H9 (cell line): ENCODE results near the gene SFR1. TPM values are rescaled to one million over a fixed set of nuclear protein-coding genes. Genes with fewer than 3 reads are reported as not detected.

Experiments
- DNase-seq: peaks from one replicate; pipeline ENCODE4 v3.0.0-alpha.2; 2017
- H2AFZ ChIP-seq: one replicate; pipeline ENCODE4 v1.6.1; 2013; ENCODE audit warnings: mild to moderate bottlenecking, low read length, control low read depth, moderate library complexity
- H2AK5ac ChIP-seq: 2 replicates; pipeline ENCODE4 v1.6.1; 2013; ENCODE audit warnings: low read length, control low read depth, mixed read lengths; ENCODE audit not compliant: insufficient read length
- H2BK120ac ChIP-seq: one replicate; pipeline ENCODE4 v1.6.1; 2013; ENCODE audit warnings: low read depth, mild to moderate bottlenecking, low read length, control low read depth, inconsistent platforms; ENCODE audit not compliant: poor library complexity, severe bottlenecking
- H2BK12ac ChIP-seq: 2 replicates; pipeline ENCODE4 v1.6.1; 2013; ENCODE audit warnings: low read length, control low read depth, mixed read lengths, low read depth; ENCODE audit not compliant: insufficient read length
- H2BK15ac ChIP-seq: 2 replicates; pipeline ENCODE4 v1.6.1; 2013; ENCODE audit warnings: low read depth, low read length, control low read depth
- H2BK20ac ChIP-seq: one replicate; pipeline ENCODE4 v1.6.1; 2013; ENCODE audit warnings: low read depth, mild to moderate bottlenecking, low read length, control low read depth, inconsistent platforms; ENCODE audit not compliant: poor library complexity, severe bottlenecking
- H2BK5ac ChIP-seq: 2 replicates; pipeline ENCODE4 v1.6.1; 2013; ENCODE audit warnings: low read length, control low read depth, mixed read lengths; ENCODE audit not compliant: insufficient read length
- H3K14ac ChIP-seq: 2 replicates; pipeline ENCODE4 v1.6.1; 2013; ENCODE audit warnings: low read length, control low read depth; ENCODE audit not compliant: insufficient read depth
- H3K18ac ChIP-seq: 2 replicates; pipeline ENCODE4 v1.6.1; 2013; ENCODE audit warnings: low read depth, mild to moderate bottlenecking, mixed read lengths, low read length, control low read depth; ENCODE audit not compliant: insufficient read length
- H3K23ac ChIP-seq: 2 replicates; pipeline ENCODE4 v1.6.1; 2013; ENCODE audit warnings: low read length, control low read depth, mixed read lengths, low read depth; ENCODE audit not compliant: insufficient read length
- H3K23me2 ChIP-seq: 2 replicates; pipeline ENCODE4 v1.6.1; 2013; ENCODE audit warnings: low read depth, mild to moderate bottlenecking, mixed read lengths, low read length, control low read depth; ENCODE audit not compliant: insufficient read length, poor library complexity, severe bottlenecking
- H3K27ac ChIP-seq: 2 replicates; pipeline ENCODE4 v1.5.1; 2013; ENCODE audit warnings: low read length, control low read depth, mixed read lengths, low read depth; ENCODE audit not compliant: insufficient read length
- H3K27me3 ChIP-seq: 2 replicates; pipeline ENCODE4 v1.6.1; 2013; ENCODE audit warnings: low read length, control low read depth, inconsistent platforms; ENCODE audit not compliant: insufficient read depth
- H3K4ac ChIP-seq: 2 replicates; pipeline ENCODE4 v1.6.1; 2013; ENCODE audit warnings: low read depth, mild to moderate bottlenecking, control low read depth, inconsistent platforms, low read length, moderate library complexity
- H3K4me1 ChIP-seq: 2 replicates; pipeline ENCODE4 v1.6.1; 2013; ENCODE audit warnings: low read length, control low read depth, inconsistent platforms; ENCODE audit not compliant: insufficient read depth
- H3K4me2 ChIP-seq: 2 replicates; pipeline ENCODE4 v1.6.1; 2013; ENCODE audit warnings: low read length, control low read depth, mixed read lengths; ENCODE audit not compliant: insufficient read length, insufficient read depth
- H3K56ac ChIP-seq: 2 replicates; pipeline ENCODE4 v1.6.1; 2013; ENCODE audit warnings: low read depth, mild to moderate bottlenecking, mixed read lengths, low read length, control low read depth; ENCODE audit not compliant: insufficient read length
- H3K79me1 ChIP-seq: 2 replicates; pipeline ENCODE4 v1.6.1; 2013; ENCODE audit warnings: low read depth, mild to moderate bottlenecking, moderate library complexity, low read length, control low read depth, inconsistent platforms; ENCODE audit not compliant: insufficient read depth, poor library complexity, severe bottlenecking
- H3K79me2 ChIP-seq: 2 replicates; pipeline ENCODE4 v1.6.1; 2013; ENCODE audit warnings: low read length, control low read depth, inconsistent platforms; ENCODE audit not compliant: insufficient read depth
- H3K9ac ChIP-seq: 2 replicates; pipeline ENCODE4 v1.6.1; 2013; ENCODE audit warnings: low read length, control low read depth, mixed read lengths; ENCODE audit not compliant: insufficient read length; ENCODE audit errors: extremely low read depth
- H3K9me3 ChIP-seq: one replicate; pipeline ENCODE4 v1.6.1; 2013; ENCODE audit warnings: low read depth, low read length, inconsistent platforms; ENCODE audit not compliant: control insufficient read depth
- H3T11ph ChIP-seq: one replicate; pipeline ENCODE4 v1.6.1; 2013; ENCODE audit warnings: mild to moderate bottlenecking, low read length, control low read depth, inconsistent platforms
- H4K20me1 ChIP-seq: one replicate; pipeline ENCODE4 v1.6.1; 2013; ENCODE audit not compliant: control insufficient read depth, insufficient read length, insufficient read depth
- H4K5ac ChIP-seq: 2 replicates; pipeline ENCODE4 v1.6.1; 2013; ENCODE audit warnings: low read depth, mild to moderate bottlenecking, mixed read lengths, low read length, control low read depth; ENCODE audit not compliant: insufficient read length
- H4K8ac ChIP-seq: replicated peaks from 2 replicates; pipeline ENCODE4 v1.6.1; 2013; ENCODE audit warnings: low read length, control low read depth, mixed read lengths, low read depth; ENCODE audit not compliant: insufficient read length
- H4K91ac ChIP-seq: 2 replicates; pipeline ENCODE4 v1.6.1; 2013; ENCODE audit warnings: low read depth, mild to moderate bottlenecking, moderate library complexity, mixed read lengths, low read length, control low read depth; ENCODE audit not compliant: insufficient read length
- H3K27ac Mint-ChIP-seq, 3 experiments: 2 replicates in 2 of 3; 3 replicates in 1 of 3; pipeline ENCODE4 v1.8.0; 2020 to 2021; ENCODE audit warnings: mixed read lengths in 3 of 3, mild to moderate bottlenecking in 1 of 3, moderate library complexity in 1 of 3
- H3K27me3 Mint-ChIP-seq: 2 replicates; pipeline ENCODE4 v1.8.0; 2021; ENCODE audit warnings: low read depth, mild to moderate bottlenecking, moderate library complexity, mixed read lengths
- H3K36me3 Mint-ChIP-seq, 3 experiments: 2 replicates in 2 of 3; 3 replicates in 1 of 3; pipeline ENCODE4 v1.8.0; 2020 to 2021; ENCODE audit warnings: low read depth in 3 of 3, mixed read lengths in 3 of 3; ENCODE audit not compliant: insufficient read depth in 1 of 3
- H3K4me1 Mint-ChIP-seq, 2 experiments: 2 replicates each; pipeline ENCODE4 v1.8.0; 2020; ENCODE audit warnings: mixed read lengths in 2 of 2
- H3K4me3 Mint-ChIP-seq, 2 experiments: 2 replicates in 1 of 2; 3 replicates in 1 of 2; pipeline ENCODE4 v1.8.0; 2020 to 2021; ENCODE audit warnings: mild to moderate bottlenecking in 2 of 2, mixed read lengths in 2 of 2, moderate library complexity in 1 of 2
- H3K9me3 Mint-ChIP-seq, 2 experiments: 2 replicates in 1 of 2; 3 replicates in 1 of 2; pipeline ENCODE4 v1.8.0; 2020; ENCODE audit warnings: mild to moderate bottlenecking in 2 of 2, mixed read lengths in 2 of 2, moderate library complexity in 1 of 2
- CTCF ChIP-seq: fragments of 200-600 bp; sonication (generic); conservative IDR thresholded peaks from 3 replicates; pipeline ENCODE4 v1.8.0; 2021; ENCODE audit warnings: antibody characterized with exemption, mild to moderate bottlenecking
- WGBS: extraction: QIAGEN DNeasy Blood & Tissue Kit; methylation state at CpG from one replicate; pipeline ENCODE4 v1.1.7; 2013; ENCODE audit warnings: missing lambda C conversion rate, low lambda C conversion rate, mixed read lengths; ENCODE audit not compliant: insufficient read length; ENCODE audit errors: extremely low coverage; 5-methylcytosine and 5-hydroxymethylcytosine counted together
- total RNA-seq: library from RNA; stranded (reverse); gene quantifications from 2 replicates; pipeline ENCODE4 v1.2.1, GENCODE V29; 2021

Gene SFR1
- total RNA-seq, 1 experiment from 2014 or later: 6.5 TPM

GRCh38 chr10:104089621-104090020 is 32.4 kb upstream of the SFR1 start:
- Histone ChIP-seq H3K79me1 (no peaks in the 10 kb centered on the region), H3K9me3 (no peaks in the 10 kb centered on the region), H2AFZ (no peak overlapping the region), H3K79me2 (no peaks in the 10 kb centered on the region), H3K27ac (no peak overlapping the region), H3K18ac (no peak overlapping the region), H3K4me2 (no peak overlapping the region), H2BK20ac (no peak overlapping the region), H3K4ac (no peak overlapping the region), H3T11ph (no peak overlapping the region), H2BK5ac (no peak overlapping the region), H2BK120ac (no peak overlapping the region), H4K20me1 (no peaks in the 10 kb centered on the region), H3K23me2 (no peaks in the 10 kb centered on the region), H2BK12ac (no peak overlapping the region), H3K14ac (no peak overlapping the region), H2BK15ac (no peak overlapping the region), H3K56ac (no peak overlapping the region), H4K5ac (no peak overlapping the region), H2AK5ac (no peak overlapping the region), H3K4me1 (peaks cover 10% of the 10 kb centered on the region; the same call in 1 of the 2 replicates), H3K27me3 (no peaks in the 10 kb centered on the region), H4K91ac (no peak overlapping the region), H3K23ac (no peak overlapping the region), H4K8ac (no peak overlapping the region), H3K9ac (no peak overlapping the region)
- Mint-ChIP-seq H3K9me3 (no peaks in the 10 kb centered on the region), H3K36me3 (no peaks in the 10 kb centered on the region), H3K27ac (peak overlapping the region in 1 of 3 experiments; percentile 44; a peak in 1 of 7 replicates), H3K4me1 (peaks cover 17 to 24% of the 10 kb centered on the region in 2 experiments), H3K4me3 (no peak overlapping the region), H3K27me3 (no peaks in the 10 kb centered on the region; the same call in 1 of the 2 replicates)
- no peak for DNase-seq
- WGBS: no CpG with 5 or more reads among the region's 3 CpGs
- TF ChIP-seq CTCF: no peak
